ENCODE results near the gene PRKCH. TPM values are rescaled to one million over a fixed set of nuclear protein-coding genes. Genes with fewer than 3 reads are reported as not detected.
A peak's percentile ranks its signal among the peaks of the same experiment; 100 is the strongest.

PRKCH gene
- total RNA-seq, 2 experiments from 2014 or later = 244 to 293 TPM

GRCh38 chr14:61581340-61581739 is 260.0 kb downstream of the PRKCH start:
- no peak overlapping the region for H3K4me3 Mint-ChIP-seq
- POLR2A ChIA-PET = no interaction called here
- no peak for DNase-seq
- peaks cover 48% of the 10 kb centered on the region for H3K4me1 Mint-ChIP-seq
- no peak overlapping the region for H3K27ac Mint-ChIP-seq
- H3K36me3 Mint-ChIP-seq (ENCODE audit: low read depth) = peaks cover 18% of the 10 kb centered on the region
- H3K9me3 Mint-ChIP-seq = peaks cover 8% of the 10 kb centered on the region
- CTCF ChIA-PET = interaction anchor here (1.9 kb wide), 1 partner anchor 9 kb away, joined by 11 read pairs; no protein-coding TSS in a partner anchor
- peaks cover 7% of the 10 kb centered on the region for H3K27me3 Mint-ChIP-seq

DNA sequence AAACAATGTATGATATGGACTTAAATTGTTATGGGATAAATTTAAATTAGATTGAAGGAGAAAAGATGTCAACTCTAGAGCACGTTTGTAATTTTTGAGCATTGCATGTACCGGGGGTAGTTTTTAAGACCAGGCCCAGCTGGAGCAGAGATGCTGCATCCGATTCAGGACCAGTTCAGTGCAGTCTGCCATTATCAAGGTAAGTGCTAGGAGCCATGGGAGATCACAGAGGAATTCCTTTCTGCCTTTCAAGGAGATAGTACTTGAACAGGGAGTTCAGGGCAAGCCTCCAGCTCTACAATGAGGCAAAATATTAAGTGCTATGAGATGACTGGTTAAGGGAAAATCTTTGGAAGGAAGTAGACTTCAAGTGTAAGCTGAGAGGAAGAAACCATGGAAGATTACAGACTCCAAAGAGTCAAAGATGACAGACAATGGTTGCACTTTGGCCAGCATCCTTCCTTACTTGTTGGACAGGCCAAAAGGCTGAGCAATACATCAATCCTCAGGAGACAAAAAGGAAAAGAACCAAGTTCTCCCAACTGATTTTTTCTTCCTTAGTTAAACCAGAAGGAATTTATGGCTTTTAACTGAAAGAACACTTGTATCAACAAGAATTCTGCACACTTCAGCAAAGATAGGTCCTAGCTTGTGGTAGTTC is 260.7 kb downstream of the PRKCH start:
- Mint-ChIP-seq H3K4me1 (peaks cover 46% of the 10 kb centered on the region), H3K9me3 (peaks cover 8% of the 10 kb centered on the region), H3K27me3 (peaks cover 3% of the 10 kb centered on the region), H3K4me3 (no peak overlapping the region), H3K36me3 (ENCODE audit: low read depth) (peaks cover 18% of the 10 kb centered on the region), H3K27ac (no peak overlapping the region)
- ChIA-PET CTCF (interaction anchor here (0.6 to 1.9 kb wide), 3 partner anchors 10 to 181 kb away, joined by 3 to 11 read pairs (median 4); no protein-coding TSS in a partner anchor), POLR2A (no interaction called here)
- no peak for DNase-seq

DNA sequence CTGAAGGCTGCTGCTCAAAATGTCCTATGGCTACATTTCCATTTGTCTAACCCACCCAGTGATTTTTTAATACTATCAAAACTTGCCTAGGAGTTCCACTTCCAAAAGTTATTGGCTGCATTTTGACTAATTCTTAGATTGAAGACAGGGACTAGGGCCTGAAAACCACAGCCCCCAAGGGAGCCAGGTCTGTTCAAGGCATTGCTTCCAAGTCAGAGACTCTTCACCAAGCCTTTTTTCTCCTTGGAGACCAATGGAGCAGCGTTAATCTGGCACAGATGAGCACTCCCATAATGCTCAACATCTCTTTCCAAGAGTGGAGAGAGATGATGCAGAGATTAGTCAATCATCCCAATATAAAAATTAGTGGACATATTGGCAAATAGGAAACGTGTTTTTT is 261.4 kb downstream of the PRKCH start:
- ChIA-PET CTCF (interaction anchor here (1.0 kb wide), 1 partner anchor 13 kb away, joined by 3 read pairs; no protein-coding TSS in a partner anchor), POLR2A (no interaction called here)
- DNase-seq = no peak
- H3K9me3 Mint-ChIP-seq = peaks cover 8% of the 10 kb centered on the region
- no peak overlapping the region for H3K27ac Mint-ChIP-seq
- peaks cover 3% of the 10 kb centered on the region for H3K27me3 Mint-ChIP-seq
- H3K4me3 Mint-ChIP-seq = no peak overlapping the region
- peaks cover 18% of the 10 kb centered on the region for H3K36me3 Mint-ChIP-seq (ENCODE audit: low read depth)
- peaks cover 42% of the 10 kb centered on the region for H3K4me1 Mint-ChIP-seq

DNA sequence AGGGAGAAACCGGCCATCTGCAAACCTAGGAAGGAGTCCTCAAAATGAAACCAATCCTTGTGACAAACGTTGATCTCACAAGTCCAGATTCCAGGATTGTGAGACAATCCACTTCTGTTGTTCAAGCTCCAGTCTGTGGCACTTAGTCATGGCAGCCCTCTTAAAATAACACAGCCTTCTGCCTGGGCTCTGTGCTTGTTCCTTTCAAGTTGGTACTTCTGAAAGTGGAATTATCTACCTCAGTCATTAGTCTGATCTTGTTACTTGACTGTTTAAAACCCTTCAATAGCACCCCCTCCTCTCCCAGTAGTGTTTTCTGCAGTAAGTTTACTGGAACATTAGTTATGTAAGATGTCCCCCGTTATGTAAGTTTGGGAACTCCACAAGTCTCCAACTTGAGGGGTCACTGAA is 263.0 kb downstream of the PRKCH start:
- DNase-seq = no peak
- H3K27me3 Mint-ChIP-seq = peaks cover 3% of the 10 kb centered on the region
- peaks cover 16% of the 10 kb centered on the region for H3K36me3 Mint-ChIP-seq (ENCODE audit: low read depth)
- ChIA-PET CTCF (no interaction called here), POLR2A (no interaction called here)
- H3K9me3 Mint-ChIP-seq = peaks cover 8% of the 10 kb centered on the region
- H3K4me1 Mint-ChIP-seq = peaks cover 35% of the 10 kb centered on the region
- H3K27ac Mint-ChIP-seq = no peak overlapping the region
- no peak overlapping the region for H3K4me3 Mint-ChIP-seq

DNA sequence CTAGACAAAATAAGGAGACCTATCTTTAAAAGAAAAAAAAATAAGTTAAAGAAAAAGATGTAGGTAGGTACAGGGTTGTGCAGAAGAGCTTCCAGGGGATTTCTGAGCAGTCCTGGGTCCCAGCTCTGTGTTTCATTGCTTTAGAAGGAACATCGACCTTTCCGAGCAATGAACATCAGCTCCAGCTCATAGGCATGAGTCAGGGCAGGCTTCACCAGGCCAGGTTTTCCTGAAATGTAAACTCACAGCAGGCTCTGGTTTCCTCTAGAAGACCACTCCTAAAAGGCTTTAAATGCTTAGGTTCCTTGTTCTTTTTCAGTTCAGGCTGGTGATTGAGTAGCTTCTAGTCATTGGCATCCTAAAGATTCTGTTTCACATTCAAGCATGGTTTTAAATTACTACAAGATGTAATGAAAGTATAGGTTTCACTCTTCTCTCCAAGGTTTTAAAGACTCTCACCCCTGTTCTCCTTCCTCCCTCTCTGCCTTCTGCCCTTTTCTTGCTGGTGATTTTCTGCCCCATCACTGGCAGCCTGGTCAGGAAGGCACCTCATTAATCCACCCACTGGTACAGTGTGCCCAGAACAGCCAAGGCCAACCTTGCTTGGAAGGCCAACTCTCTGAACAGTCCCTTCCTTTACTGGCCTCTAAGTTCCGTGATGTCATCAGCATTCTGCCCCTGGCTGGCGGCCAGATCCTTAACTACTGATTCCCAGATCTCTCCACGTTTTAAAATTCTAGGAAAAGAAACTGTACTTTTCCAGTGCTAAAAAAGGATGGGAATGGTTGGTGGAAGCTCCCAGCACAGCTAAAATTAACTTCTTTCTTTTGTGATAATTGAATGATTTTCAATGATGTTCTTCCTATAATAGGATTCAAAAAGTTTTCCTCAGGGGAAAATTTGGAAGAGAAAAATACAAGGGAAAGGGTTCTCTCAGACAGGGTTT is 264.5 kb downstream of the PRKCH start:
- Mint-ChIP-seq H3K27ac (no peak overlapping the region), H3K36me3 (ENCODE audit: low read depth) (peaks cover 19% of the 10 kb centered on the region), H3K9me3 (peaks cover 8% of the 10 kb centered on the region), H3K4me1 (peaks cover 38% of the 10 kb centered on the region), H3K27me3 (peaks cover 3% of the 10 kb centered on the region), H3K4me3 (no peak overlapping the region)
- POLR2A ChIA-PET = no interaction called here
- CTCF ChIA-PET = interaction anchor here (0.6 to 1.8 kb wide), 5 partner anchors 14 to 41 kb away, joined by 3 read pairs; no protein-coding TSS in a partner anchor
- no peak for DNase-seq

GRCh38 chr14:61586544-61587055 is 265.2 kb downstream of the PRKCH start:
- peaks cover 3% of the 10 kb centered on the region for H3K27me3 Mint-ChIP-seq

GRCh38 chr14:61587081-61587713 is 265.8 kb downstream of the PRKCH start:
- H3K4me1 Mint-ChIP-seq = peaks cover 39% of the 10 kb centered on the region
- H3K27me3 Mint-ChIP-seq = peaks cover 3% of the 10 kb centered on the region
- H3K27ac Mint-ChIP-seq = no peak overlapping the region
- H3K36me3 Mint-ChIP-seq (ENCODE audit: low read depth) = peaks cover 13% of the 10 kb centered on the region
- ChIA-PET POLR2A (no interaction called here), CTCF (interaction anchor here (1.0 to 1.8 kb wide), 5 partner anchors 9 to 84 kb away, joined by 3 to 7 read pairs (median 3); no protein-coding TSS in a partner anchor)
- no peak overlapping the region for H3K4me3 Mint-ChIP-seq
- no peak for DNase-seq
- H3K9me3 Mint-ChIP-seq = peaks cover 3% of the 10 kb centered on the region

More at GRCh38 chr14:61586544-61587055, 265.2 kb downstream of the PRKCH start:
- Mint-ChIP-seq H3K27ac (no peak overlapping the region), H3K4me3 (no peak overlapping the region), H3K4me1 (peaks cover 39% of the 10 kb centered on the region), H3K36me3 (ENCODE audit: low read depth) (peaks cover 19% of the 10 kb centered on the region), H3K9me3 (peaks cover 6% of the 10 kb centered on the region)
- POLR2A ChIA-PET = no interaction called here
- DNase-seq = no peak
- CTCF ChIA-PET = interaction anchor here (1.0 to 1.8 kb wide), 6 partner anchors 8 to 84 kb away, joined by 3 to 7 read pairs (median 3); no protein-coding TSS in a partner anchor

- Mint-ChIP-seq H3K9me3 (peaks cover 8% of the 10 kb centered on the region), H3K4me1 (peaks cover 49% of the 10 kb centered on the region), H3K36me3 (ENCODE audit: low read depth) (peaks cover 17% of the 10 kb centered on the region), H3K4me3 (no peak overlapping the region), H3K27ac (no peak overlapping the region), H3K27me3 (peaks cover 3% of the 10 kb centered on the region)
- no peak for DNase-seq
- ChIA-PET CTCF (interaction anchor here (0.6 to 3.0 kb wide), 8 partner anchors 10 to 89 kb away, joined by 3 to 12 read pairs (median 4); no protein-coding TSS in a partner anchor), POLR2A (no interaction called here)
Measured at GRCh38 chr14:61588419-61588901, 267.1 kb downstream of the PRKCH start.

DNA sequence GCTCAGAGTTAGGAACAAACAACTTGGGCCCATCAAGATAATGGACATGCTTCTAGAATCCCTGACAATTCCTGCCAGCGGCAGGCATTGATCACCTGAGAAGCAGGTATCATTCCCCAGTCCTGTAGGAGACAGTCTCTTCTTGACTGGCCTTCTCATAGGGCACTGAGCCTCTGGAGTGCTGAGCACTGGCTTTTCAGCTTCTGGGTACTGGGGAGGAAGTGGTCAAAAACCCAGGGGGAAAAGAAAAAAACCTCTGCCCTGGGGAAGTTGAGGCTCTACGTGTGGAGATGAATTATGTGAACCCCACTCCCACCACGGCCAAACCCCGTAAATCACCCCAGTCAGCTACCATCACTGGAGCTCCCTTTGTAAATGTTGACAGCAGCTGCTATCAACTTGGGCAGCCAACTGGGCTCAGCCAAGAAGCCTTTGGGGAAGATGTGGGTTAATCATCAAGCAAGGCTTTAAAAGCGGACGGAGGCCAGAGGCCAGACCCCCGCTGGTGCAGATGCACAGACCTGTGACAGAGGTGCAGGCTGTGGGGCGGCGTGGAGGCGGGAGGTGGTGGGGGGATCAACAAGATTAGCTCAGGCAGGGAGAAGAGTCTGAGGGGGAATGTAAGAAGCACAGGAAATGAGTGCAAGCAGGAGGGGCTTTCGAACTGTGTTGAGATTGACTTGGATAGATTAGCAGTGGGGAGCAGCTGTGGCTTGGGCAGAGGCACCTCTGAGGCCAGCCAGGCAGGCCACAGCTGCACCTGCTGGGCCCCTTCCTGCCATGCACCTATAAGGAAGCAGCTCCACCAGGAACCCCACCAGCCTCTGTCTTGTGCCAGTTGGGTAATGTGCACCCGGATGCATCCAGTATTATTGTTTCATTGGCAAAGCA is 268.6 kb downstream of the PRKCH start:
- DNase-seq = no peak
- Mint-ChIP-seq H3K9me3 (peaks cover 8% of the 10 kb centered on the region), H3K4me1 (peaks cover 60% of the 10 kb centered on the region), H3K27me3 (peaks cover 3% of the 10 kb centered on the region), H3K4me3 (no peak overlapping the region), H3K27ac (peak overlapping the region; percentile 28), H3K36me3 (ENCODE audit: low read depth) (peaks cover 12% of the 10 kb centered on the region)
- POLR2A ChIA-PET = no interaction called here
- CTCF ChIA-PET = interaction anchor here (0.7 to 3.0 kb wide), 10 partner anchors 8 to 255 kb away, joined by 3 to 12 read pairs (median 4); no protein-coding TSS in a partner anchor

DNA sequence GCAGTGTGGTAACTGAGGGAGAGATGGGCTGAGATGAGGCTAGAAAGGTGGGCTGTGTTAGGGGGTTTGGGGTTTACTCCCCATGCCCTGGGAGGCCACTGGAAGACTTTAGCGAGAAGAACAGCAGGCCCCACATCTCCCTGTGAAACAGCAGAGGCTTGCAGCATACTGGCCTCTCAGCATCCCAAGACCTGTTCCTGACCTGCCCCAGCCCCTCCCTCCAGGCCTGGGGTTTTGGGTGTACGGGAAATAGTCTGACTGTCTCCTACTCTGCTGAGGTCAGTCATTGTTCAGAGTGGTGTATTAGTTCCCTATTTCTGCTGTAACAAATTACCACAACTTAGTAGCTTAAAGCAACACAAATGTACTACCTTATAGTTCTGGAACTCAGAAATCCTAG is 270.5 kb downstream of the PRKCH start:
- Mint-ChIP-seq H3K4me1 (peaks cover 64% of the 10 kb centered on the region), H3K9me3 (peaks cover 8% of the 10 kb centered on the region), H3K4me3 (no peak overlapping the region), H3K27ac (no peak overlapping the region), H3K36me3 (ENCODE audit: low read depth) (peaks cover 10% of the 10 kb centered on the region), H3K27me3 (peaks cover 5% of the 10 kb centered on the region)
- DNase-seq = no peak
- POLR2A ChIA-PET = no interaction called here
- CTCF ChIA-PET = no interaction called here

GRCh38 chr14:61593330-61593729 is 272.0 kb downstream of the PRKCH start:
- CTCF ChIA-PET = no interaction called here

More at GRCh38 chr14:61593330-61593729, 272.0 kb downstream of the PRKCH start:
- peaks cover 2% of the 10 kb centered on the region for H3K27me3 Mint-ChIP-seq
- H3K4me3 Mint-ChIP-seq = no peak overlapping the region
- H3K27ac Mint-ChIP-seq = no peak overlapping the region
- peaks cover 65% of the 10 kb centered on the region for H3K4me1 Mint-ChIP-seq
- H3K9me3 Mint-ChIP-seq = peaks cover 8% of the 10 kb centered on the region
- POLR2A ChIA-PET = no interaction called here
- no peak for DNase-seq
- peaks cover 10% of the 10 kb centered on the region for H3K36me3 Mint-ChIP-seq (ENCODE audit: low read depth)
